Measurements from ENCODE around the gene DLG2.
A peak's percentile ranks its signal among the peaks of the same experiment; 100 is the strongest.

DLG2 gene

DNA sequence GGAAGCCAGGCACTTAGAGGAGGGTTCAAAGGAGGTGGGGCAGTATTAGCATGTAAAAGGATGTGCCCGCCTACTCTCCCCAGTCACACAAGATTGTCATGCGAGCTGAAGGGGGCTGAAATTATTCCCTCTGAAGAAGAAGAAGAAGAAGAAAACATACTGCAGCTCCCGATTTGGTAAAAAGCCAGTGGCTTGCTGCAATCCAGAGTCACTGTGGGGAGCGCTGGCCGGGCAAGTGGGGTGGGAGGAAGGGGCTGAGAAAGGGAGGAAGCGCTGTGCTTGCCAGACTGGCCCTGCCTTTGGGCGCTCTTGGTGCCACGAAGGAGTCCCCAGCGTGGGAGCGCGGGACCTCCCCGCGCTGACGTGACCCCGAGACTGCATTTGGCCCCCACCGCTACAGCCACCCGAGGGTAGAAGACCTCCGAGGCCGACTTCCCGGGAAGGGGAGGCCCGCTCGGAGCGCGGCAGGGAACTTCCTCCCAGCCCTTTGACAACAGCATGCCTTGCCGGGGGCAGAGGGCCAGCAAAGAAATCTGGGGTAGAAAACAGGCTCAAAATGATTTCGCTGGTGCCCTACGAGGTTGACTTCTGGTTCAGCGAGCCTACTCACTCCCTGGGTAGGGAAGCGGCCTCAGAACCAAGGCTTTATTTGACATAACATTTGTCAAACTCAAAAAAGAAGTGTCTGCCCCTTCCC lies 906.3 kb downstream of the DLG2 start:
- peak; percentile 2 for DNase-seq

DNA sequence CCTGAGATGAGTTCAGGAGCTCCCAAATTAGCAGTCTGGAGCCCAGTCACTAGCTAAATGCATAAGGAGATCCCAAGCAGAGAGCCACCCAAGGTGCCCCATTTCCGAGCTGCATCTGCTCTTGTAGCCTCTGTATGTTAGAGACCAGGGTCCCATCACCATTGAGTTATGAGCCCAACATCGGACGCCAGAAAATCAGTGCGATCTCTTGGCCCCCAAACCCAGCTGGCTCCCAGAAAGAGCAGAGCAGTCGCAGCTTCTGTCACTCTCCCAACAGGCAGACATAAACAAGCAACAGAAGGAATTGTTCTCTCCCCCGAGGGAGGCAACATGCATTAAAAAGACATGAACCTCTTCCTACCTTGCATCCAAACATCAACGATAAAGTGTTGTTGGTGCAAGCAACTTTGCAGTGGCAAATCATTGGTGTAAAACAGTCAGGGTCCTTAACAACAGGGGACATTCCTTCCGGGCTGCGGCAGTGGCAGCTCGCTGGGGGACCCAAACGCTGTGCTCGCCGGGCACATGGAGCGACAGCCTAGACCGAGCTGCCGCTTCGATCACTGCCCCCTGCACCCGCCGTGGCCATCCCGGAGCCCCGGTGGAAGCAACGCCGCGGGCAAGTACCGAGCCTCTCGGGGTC lies 907.1 kb downstream of the DLG2 start:
- no peak for DNase-seq

DNA sequence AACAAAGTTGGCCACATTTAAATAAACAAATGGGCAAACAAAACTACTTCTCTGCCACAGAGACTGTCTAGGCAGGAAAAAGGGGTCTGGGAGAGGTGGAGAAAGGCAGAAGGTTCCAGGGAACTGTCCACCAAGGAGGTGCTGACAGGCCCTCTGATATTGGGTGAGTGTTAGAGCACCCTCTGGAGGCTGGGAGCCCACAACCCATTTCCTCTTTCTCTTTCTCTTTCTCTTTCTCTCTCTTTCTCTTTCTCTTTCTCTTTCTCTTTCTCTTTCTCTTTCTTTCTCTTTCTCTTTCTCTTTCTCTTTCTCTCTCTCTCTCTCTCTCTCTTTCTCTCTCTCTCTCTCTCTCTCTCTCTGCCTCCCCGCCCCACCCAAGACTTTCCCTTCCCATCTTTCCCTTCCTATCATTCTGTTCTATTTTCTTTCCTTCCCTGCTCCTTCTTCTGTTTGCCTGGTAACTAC lies 912.8 kb downstream of the DLG2 start:
- DNase-seq, result peak; percentile 87

DNA sequence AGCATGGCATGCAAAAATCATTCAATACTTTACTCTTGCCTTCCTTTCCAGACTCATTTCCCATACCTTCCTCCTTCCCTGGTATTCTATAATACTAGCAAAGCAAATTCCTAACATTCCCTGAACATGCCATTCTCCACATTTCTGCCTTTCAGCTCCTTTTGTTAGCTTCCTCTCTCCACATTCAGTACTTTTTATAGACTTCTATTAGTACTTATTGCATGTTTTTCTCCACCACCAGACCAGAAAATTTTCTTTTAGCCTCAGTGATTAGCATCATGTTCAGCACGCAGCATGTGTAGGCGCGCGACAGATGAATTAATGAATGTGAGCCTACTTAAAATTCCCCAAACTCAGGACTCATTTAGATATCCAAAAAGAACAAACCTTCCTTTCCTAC lies 935.3 kb downstream of the DLG2 start:
- no peak for DNase-seq

DNA sequence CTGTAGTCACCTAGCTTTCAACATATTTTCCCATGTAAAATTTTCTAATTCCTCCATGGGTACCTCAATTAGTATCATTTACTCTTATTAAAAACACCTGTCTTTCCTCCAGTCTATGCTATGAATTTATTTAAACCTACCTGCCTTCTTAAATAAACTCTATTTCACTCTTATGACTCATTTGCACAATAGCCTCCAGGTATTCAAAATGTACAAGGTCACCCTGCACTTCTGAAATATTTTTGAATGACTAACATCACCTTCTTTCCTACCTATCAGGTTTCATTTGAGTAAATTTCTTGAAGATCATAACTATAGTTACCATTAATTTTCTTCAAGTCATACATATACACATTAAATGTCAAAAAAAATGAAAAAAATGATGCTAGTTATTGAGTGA lies 939.7 kb downstream of the DLG2 start:
- no peak for DNase-seq

DNA sequence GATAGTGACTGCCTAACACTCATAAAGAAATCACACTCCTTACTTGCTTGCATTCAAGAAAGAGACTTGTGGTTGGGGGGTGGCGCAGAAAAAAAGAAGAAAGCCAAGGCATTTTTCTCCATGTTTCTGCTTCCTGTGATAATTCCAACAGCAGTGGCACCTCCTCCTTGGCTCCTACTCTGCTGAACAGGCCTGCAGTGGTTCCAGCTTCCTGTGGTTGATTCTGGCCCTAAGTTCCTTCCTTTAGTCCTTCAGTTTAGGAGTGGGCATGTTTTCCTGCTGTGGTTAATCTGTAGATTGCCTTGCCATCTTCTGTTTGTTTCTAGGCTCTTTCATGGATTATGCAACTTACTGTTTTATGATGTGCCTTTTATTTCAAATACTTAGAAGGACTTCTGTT lies 940.4 kb downstream of the DLG2 start:
- peak; percentile 22 for DNase-seq

DNA sequence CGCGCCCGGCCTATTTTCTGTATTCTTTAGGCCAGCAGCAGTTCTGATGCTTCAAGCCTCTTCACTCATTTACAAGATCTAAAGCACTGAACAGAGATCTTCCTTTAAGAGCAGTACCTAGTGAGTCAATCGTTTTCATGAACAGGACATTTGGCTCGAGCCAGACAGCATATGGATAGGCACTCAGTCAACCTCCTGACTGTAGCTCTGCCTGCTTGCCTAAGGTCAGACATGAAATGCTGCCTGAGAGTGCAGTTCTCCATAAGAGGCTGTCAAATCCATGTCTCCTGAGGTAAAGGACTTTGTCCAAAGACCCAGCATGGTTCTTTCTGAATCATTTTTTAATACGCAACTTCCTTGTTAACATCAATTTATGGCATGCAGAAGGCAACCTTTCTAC lies 941.2 kb downstream of the DLG2 start:
- DNase-seq, result no peak

DNA sequence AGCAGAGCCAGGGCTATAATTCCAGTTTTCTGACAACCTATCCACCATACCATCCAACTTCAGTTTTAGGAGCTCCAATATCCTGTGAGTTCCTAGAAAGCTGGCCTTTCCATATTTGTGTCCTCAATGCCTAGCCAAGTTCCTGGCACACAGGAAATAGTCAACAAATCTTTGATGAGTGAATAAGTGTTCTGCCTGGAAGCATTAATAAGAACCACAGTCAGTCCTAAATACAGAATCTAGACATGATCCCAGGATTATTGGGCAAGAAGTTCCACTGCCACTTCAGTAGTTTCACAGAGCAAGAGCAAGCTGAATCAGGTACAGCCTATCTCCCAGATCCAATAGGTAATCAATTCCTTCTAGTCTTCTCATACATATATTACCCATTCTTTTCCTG lies 942.0 kb downstream of the DLG2 start:
- DNase-seq, result no peak

DNA sequence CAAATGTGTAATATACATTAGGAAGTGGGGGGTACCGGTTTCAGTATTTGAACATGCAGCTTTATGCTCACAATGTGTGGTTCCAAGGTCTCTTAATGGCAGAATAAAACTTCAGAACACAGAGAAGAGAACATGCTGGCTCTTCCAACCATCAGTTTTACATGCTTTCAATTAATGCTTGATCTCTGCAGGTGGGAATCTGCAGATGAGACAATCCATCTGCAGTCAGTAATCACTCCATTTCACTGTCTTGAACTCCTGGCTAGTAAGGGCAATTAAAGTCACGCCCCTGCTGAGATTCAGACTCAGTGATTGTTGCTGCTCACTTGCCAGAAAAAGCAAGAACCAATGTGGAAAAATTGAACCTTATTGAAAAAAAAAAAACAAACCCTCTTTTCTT lies 945.7 kb downstream of the DLG2 start:
- DNase-seq, result no peak

DNA sequence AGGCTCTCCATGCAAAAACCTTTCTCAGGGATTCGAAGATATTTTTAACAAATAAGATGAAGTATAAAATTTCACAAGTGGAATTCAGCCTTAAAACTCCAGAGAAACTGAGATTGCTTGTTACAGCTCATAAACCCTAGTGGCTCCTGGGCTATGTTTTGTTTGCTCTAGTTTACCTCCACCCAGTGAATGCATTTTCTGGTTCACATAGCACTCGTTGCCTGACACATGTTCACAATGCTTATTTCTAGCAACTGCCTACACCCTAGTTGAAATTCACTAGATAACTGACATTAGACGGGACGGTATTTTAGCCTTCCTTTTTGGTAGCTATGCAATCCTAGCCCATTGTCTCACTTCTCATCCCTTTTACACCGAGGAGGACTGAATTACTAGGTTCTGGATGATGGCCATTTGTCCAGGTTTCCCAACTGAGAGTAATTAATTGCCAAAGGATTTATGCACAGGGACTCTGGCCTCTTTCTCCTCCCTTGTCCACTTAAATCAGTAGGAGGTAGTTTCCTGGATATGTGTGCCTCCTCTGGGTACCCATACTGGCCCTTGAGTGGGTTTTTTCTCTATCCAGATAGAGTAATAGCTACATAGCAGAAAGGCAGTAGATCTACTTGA lies 951.6 kb downstream of the DLG2 start:
- no peak for DNase-seq

DNA sequence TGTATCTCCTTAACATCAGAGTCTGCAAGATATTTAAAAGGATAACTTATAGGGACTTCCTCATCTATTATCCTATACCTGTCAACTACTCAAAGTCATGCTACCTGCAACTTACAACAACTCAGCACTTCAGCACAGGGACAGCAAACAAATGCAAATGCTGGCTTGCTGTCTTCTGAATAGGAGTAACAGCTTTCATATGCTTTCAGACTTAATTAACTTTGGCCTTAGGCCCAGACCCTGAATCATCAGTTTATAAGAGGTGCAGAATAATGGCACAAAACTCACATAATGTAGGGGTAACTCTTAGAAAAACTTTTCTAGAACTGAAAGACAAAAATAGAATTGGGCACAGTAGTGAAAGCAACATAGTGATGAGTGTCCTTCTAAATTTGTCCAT lies 953.4 kb downstream of the DLG2 start:
- DNase-seq, result no peak

DNA sequence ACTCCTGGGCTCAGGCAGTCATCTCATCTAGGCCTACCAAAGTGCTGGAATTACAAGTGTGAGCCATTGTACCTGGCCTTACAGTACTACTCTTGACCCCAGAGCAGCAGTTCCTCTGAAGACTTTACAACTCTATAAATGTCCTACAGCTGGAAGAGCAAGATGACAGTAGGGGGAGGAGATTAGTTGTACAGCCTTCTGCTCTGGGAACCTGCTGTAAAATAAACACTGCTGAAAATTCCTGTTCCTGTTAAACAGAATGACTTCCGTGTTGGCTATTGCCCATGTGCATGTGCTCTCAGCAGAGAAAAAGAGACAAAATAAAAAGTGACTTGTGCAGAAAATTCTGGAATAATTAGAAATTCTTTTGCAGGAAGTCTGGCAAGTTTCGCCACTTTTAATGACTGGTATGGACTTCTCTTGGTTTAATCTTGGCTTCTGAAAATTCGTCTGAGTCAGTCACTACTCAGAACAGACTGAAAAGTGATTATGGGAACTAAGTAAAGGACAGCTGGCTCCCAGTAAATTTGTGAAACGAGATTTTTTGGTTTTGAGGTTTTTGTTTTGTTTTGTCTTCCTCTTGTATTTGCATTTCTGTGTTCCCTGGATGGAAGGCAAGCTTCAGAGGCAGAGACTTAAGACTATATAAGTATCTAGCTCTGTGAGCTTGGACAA lies 955.7 kb downstream of the DLG2 start:
- no peak for DNase-seq

DNA sequence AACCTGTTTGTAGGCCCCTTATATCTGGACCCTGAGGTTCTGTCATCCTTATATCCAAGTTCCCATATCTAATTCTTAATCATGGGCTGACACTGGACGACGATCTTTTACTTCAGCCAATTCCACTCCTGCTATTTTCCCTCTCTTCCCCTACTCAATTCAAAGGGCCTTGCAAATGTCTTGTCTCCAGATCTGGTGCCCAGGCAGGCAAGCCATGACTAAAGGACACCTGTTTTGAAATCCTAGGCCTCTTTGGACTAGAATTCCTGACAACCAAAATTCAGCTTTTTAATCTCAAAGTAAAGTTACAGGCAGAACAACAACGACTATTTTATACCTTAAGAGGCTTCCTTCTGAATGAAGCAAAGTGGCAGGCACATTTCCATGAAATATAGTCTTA lies 963.4 kb downstream of the DLG2 start:
- DNase-seq, result no peak

DNA sequence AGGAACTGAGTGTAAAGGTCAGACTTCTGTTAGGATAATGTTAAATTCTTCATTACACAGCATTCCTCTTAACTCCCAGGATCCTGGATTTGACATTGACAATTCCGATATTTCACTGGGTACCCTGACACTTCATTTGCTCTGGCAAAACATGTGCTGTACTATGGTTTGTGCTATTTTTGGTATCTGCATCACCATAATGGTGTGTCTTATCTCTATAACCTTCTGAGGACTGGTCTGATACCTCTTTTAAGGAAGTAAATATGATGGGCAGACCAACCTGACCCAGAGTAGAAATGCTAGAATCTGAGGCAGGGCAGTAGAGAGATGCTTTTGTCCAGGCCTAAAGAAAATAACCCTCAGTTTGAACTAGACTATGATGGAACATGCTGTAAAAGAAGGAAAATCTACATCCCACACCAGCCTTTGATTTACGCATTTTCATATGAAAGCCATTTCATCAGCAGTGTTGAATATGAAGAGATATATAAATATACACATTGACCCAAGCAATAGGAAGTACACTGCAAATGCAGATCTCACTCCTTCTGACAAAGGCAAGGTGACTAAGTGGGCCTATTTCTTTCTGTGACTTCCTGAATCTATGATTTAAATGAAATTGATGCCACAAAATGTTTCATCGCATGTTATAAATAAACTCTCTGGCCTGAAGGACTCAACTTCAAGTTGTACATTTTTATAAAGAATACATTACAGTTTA lies 966.7 kb downstream of the DLG2 start:
- no peak for DNase-seq

DNA sequence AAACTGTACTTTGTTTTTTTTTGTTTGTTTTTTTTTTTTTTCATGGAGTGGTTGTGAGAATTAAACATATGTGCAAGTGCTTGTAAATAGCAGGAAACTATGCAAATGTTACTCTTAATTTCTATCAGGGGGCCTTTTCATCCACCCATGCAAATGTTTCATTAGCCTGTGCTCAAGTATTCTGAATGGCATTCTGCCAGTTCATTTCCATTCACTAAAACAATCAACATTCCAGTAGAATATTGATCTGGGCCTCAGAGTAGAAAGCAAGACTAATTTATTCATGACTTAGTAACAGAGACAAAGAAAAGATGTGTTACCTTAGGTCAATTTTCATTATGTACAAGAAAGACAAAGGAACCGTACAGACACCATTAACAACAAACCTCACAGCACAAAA lies 971.4 kb downstream of the DLG2 start:
- DNase-seq, result no peak

DNA sequence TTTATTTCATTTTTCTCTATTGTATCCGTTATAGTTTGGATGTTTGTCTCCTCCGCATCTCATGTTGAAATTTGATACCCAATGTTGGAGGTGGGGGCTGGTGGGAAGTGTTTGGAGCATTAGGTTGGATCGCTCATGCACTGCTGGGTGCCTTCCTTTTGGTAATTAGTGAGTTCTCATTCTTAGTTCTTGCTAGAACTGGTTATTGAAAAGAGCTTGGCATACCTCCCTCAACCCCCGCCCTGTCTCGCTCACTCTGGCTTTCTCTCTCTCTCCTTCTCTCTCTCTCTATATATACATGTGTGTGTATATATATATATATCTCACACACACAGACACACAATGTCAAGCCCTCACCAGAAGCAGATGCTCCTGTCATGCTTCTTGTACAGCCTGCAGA lies 978.7 kb downstream of the DLG2 start:
- DNase-seq, result no peak

DNA sequence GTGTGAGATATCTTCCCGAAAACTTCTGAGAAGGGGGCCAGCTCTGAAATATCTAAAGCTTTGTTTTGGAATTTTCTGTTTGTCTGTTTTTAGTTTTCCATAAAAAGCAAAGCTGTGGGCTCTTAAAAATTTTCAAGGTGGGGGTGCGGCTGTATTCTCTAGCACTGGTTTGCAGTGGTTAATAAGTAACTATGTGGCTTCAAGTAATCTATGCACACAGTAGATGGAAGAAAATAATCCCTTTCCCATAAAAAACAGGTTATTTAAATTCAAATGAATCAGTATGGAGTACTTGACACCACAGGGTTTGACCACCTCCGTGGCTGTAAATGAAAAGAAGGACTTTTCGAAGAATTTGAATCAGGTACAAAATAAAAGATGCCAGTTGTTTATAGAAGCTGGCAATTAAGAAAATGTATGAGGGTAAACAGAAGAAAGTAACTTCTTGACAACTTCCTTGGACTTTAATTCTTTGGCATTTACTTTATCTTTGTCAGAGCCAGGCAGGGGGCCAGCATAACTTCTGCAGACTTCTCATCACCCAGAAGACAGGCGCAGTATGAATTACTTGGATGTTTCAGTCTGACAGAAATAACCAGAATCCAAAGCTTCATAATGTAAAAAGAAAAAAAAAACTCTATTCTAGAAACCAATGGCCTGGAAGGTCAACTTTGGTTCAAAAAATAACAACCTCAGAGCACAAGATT lies 981.0 kb downstream of the DLG2 start:
- no peak for DNase-seq

DNA sequence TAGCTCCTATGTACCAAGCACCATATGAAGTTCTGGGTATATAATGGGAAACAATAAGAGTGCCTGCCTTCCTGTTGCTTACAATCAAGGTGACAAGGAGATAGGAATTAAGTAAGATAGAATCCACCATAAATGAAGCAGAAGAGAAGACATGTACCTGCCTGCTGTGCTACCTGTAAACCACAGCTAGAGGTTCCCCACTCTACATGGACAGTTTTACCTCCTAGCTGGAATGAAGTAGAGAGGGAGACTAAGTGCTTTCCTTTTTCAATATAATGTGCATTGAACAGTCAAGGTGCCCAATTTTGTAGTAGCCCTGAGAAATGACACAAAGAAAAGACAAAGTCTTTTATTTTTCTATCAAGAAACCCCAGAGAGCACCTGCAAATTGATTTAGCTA lies 984.6 kb downstream of the DLG2 start:
- DNase-seq, result no peak

DNA sequence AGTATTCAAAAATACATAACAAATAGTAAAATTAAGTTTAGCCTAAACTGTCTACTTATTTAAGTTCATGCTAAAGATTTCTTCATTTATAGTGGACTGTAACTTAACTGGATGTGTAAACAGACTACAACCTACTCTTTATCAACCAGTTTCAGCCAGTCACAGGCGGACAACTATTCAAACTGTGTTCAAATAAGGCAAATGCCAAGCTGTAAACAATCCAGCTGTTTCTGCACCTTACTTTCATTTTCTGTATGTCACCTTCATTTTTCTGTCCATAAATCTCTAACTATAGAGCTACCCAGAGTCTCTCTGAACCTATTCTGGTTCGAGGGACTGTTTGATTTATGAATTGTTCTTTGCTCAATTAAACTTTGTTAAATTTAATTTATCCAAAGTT lies 992.8 kb downstream of the DLG2 start:
- DNase-seq, result no peak

DNA sequence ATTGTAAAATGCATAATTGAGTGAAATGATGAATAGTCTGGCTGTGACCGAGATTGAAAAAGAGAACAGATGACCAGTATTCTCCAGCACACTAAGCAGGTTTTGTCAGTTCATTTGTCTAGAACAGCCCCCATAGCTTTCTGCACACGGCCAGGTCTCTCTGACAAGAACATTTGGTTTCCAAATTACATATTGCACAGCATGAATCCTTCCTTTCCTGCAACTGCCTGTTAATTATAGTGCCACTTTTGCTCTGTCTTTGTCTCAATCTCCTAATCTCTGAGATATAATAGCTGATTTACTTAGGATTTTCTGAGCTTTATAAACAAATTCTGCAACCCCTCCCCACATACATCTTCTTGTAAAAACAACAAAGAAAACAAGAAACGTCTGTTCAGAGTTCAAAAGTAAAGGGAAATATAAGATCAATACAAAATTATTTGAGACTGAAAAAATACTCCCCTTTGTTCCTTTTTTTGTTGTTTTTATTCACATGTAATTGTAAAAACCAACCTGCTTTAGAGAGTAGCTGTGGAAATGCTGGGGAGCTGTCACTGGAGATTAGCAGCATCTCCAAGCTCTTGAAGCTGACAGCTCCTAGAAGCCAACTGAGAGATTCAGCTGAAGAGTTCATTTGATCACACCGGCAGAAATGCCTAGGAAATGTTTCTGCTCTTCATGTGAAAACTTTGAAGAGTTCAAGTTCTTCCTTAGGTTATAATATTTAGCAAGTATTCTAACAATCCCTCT lies 998.1 kb downstream of the DLG2 start:
- DNase-seq, result no peak

DNA sequence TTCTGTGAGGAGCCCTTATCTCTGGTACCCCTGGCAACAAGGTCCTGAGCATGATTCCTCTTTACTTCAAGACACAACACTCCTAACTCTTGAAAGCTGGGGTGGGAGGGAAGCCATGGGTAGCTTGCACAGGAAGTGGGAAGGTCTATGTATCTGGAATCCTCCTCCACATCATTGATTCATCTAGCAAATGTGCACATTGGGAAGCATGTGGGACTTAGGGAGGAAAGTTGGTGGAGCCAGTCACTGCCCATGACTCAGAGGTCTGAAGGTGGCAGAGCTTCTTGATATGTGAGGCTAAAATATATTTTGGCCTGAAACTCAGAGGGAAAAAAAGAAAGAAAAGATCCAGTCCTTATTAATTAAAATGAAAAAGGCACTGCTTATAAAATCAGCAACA lies 1000.9 kb downstream of the DLG2 start:
- no peak for DNase-seq

DNA sequence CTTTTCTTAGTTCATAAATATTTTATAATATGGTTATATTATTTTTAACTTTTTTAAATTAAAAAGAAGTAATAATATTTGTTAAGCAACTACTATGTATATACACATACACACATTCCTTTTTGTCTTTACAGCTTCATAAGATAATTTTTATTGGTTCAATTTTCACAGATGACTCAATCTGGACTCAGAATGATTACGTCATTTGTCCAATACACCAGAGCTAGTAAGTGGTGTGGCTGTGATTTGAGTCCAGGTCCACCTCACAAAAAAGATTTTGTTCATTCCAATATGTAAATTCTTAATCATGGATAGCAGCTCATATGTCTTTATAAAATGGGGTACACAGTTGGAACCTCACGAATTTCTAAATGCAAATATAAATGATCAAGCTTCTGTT lies 1014.5 kb downstream of the DLG2 start:
- DNase-seq, result no peak

Data from hematopoietic multipotent progenitor cell treated with erythropoietin and hydrocortisone succinate and interleukin-3 and kit ligand, for 6 days (in vitro differentiated cells).